SHP77 treated with DMSO at 0.1 percent for 48 hours (cell line): Measurements from ENCODE around the gene KIF26B.
"Not testable (repeated sequence)": the region's sequence is repeated elsewhere in the genome, so short reads cannot be mapped to it uniquely, and the experiment has no call there.

ENCODE experiments used
- DNase-seq: peaks from one replicate; lab custom pipeline; 2025; lab: John Stamatoyannopoulos, UW

KIF26B gene

GRCh38 chr1:245283001-245283400 is 128.2 kb downstream of the KIF26B start:
- DNase-seq = no peak

GRCh38 chr1:245285168-245285567 is 130.4 kb downstream of the KIF26B start:
- no peak for DNase-seq

GRCh38 chr1:245288796-245289195 is 134.0 kb downstream of the KIF26B start:
- no peak for DNase-seq

GRCh38 chr1:245290836-245291235 is 136.1 kb downstream of the KIF26B start:
- no peak for DNase-seq

- no peak for DNase-seq
Measured at GRCh38 chr1:245291351-245291750, 136.6 kb downstream of the KIF26B start.

GRCh38 chr1:245292141-245292540 is 137.4 kb downstream of the KIF26B start:
- DNase-seq = no peak

- no peak for DNase-seq
Measured at GRCh38 chr1:245292553-245292952, 137.8 kb downstream of the KIF26B start.

GRCh38 chr1:245294020-245294419 is 139.2 kb downstream of the KIF26B start:
- no peak for DNase-seq

GRCh38 chr1:245298781-245299180 is 144.0 kb downstream of the KIF26B start:
- DNase-seq = no peak

GRCh38 chr1:245301162-245301580 is 146.4 kb downstream of the KIF26B start:
- DNase-seq = no peak

- DNase-seq = no peak
Measured at GRCh38 chr1:245301921-245302320, 147.1 kb downstream of the KIF26B start.

- no peak for DNase-seq
Measured at GRCh38 chr1:245304698-245305097, 149.9 kb downstream of the KIF26B start.

GRCh38 chr1:245306020-245306419 is 151.2 kb downstream of the KIF26B start:
- DNase-seq = no peak

GRCh38 chr1:245306628-245307410 is 152.0 kb downstream of the KIF26B start:
- no peak for DNase-seq

- DNase-seq = no peak
Measured at GRCh38 chr1:245310571-245311531, 156.1 kb downstream of the KIF26B start.

GRCh38 chr1:245311887-245312536 is 157.2 kb downstream of the KIF26B start:
- DNase-seq = no peak

GRCh38 chr1:245313576-245313975 is 158.8 kb downstream of the KIF26B start:
- DNase-seq = no peak

GRCh38 chr1:245316784-245317183 is 162.0 kb downstream of the KIF26B start:
- DNase-seq = no peak

GRCh38 chr1:245317217-245317616 is 162.4 kb downstream of the KIF26B start:
- DNase-seq = no peak

GRCh38 chr1:245319094-245319493 is 164.3 kb downstream of the KIF26B start:
- DNase-seq = peak; percentile 60

- DNase-seq = no peak
Measured at GRCh38 chr1:245322673-245323072, 167.9 kb downstream of the KIF26B start.

- not testable (repeated sequence) for DNase-seq
Measured at GRCh38 chr1:245323765-245324164, 169.0 kb downstream of the KIF26B start.
